Stimulated activated naive CD4-positive, alpha-beta T cell treated with Interleukin-2 at 50 U/mL for 16 hours (primary cell): ENCODE measurements around the gene CDK5.
"Not testable (repeated sequence)": the region's sequence is repeated elsewhere in the genome, so short reads cannot be mapped to it uniquely, and the experiment has no call there.

Source experiments
- DNase-seq: peaks from one replicate; lab custom pipeline; 2025; lab: John Stamatoyannopoulos, UW

Gene CDK5

DNA sequence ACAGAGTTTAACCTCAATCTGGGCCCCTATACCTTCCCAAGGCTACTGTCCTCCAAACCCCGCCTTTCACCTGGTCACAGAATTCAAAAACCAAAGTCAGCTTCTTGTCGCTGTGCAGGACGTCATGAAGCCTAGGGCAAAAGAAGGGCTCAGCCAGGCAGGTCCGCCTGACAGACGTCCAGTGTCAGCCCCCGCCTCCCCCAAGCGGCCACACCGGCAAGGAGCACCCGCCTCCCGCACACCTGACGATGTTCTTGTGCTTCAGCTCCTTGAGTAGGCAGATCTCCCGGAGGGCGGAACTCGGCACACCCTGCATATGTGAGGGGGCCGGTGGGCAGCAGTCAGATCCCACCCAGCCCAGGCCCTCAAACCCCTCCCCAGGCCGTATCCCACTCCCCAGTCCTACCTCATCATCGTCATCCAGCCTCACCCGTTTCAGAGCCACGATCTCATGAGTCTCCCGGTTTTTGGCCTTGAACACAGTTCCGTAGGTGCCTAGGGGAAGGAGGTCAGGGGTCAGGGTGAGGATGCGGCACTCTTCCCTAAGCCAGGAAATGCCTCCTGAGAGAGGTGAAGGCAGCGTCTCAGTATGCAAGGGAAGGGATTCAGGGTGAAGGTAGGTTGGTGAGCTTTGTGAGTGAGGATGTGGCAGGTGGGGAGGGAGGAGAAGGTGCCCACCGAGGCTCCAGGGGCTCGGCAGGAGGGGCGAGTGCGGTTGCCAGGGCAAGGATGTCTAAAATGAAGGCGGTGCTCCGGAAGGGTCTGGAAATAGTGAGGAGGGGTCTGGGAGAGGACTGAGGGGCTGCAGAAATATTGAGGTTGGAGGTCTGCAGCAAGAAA, 811 bp downstream of the CDK5 start:
- no peak for DNase-seq

DNA sequence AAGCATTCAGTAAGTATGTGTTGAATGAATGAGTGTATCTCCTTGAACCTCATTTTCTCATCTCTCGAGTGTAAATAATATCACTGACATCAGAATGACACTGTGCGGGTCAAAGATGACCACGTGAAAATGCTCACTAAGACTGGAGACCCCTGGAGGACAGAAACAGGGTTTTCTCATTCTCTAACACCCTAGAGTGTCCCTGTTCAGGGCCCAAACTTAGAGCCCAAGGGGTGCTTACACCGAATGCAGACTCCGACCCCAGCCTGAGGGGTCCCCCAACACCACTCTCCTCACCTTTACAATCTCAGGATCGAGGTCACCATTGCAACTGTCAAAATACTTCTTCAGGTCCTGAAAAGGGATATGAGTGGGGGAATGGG, 1.4 kb downstream of the CDK5 start:
- no peak for DNase-seq

DNA sequence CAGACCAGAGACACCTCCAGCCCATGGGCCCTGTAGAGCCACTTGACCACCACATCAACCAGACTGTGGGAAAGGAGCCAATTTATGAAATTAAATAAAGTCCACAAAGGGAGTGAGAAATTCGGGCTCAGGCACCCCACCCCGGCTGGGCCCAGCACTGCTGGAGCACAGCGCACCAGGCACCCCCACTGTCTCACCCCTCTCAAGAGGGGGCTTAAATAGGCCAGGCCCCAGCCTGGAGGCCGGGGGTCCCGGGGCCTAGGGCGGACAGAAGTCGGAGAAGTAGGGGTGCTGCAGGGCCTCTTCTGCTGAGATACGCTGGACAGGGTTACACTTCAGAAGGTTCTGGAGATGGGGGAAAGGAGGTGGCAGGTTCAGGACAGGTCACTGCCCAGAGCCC, 3.9 kb downstream of the CDK5 start:
- no peak for DNase-seq

DNA sequence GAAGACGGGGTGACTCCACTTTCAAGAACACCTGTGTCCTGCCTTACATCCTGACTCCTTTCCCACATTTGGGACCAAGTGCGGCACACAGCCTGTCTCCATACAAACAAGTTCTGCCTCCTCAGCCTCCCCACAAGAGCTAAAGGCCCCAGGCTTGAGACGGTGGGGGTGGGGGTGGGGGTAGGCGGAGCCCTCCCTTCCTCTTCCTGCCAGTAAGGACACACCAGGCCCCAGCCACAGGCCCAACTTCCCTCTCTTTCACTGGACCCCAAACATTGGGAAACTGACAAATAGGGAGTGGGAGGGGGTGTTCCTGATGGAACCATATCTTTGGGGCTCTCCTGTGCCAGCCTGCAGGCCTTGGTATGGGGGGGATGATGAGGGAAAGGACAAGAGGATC, 4.6 kb downstream of the CDK5 start:
- no peak for DNase-seq

DNA sequence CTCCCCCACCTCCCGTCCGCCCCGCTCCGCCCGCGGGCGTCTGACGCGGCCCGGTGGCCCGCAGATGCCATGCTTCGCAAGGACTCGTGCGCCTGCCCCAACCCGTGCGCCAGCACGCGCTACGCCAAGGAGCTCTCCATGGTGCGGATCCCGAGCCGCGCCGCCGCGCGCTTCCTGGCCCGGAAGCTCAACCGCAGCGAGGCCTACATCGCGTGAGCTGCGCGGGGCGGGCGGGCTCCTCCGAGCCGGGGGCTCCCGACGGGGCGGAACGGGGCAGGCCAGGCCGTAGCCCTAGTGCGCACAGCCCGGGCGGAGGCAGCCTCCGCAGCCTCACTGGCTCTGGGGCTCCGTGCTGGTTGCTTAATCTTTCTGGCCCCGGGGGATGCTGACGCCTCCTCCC, 6.6 kb downstream of the CDK5 start:
- DNase-seq: peak; percentile 25

DNA sequence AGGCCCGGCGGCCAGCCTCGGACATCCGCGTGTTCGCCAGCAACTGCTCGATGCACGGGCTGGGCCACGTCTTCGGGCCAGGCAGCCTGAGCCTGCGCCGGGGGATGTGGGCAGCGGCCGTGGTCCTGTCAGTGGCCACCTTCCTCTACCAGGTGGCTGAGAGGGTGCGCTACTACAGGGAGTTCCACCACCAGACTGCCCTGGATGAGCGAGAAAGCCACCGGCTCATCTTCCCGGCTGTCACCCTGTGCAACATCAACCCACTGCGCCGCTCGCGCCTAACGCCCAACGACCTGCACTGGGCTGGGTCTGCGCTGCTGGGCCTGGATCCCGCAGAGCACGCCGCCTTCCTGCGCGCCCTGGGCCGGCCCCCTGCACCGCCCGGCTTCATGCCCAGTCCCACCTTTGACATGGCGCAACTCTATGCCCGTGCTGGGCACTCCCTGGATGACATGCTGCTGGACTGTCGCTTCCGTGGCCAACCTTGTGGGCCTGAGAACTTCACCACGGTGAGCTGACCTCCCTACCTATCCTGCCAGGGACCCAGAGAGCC, 8.7 kb downstream of the CDK5 start:
- DNase-seq: no peak

DNA sequence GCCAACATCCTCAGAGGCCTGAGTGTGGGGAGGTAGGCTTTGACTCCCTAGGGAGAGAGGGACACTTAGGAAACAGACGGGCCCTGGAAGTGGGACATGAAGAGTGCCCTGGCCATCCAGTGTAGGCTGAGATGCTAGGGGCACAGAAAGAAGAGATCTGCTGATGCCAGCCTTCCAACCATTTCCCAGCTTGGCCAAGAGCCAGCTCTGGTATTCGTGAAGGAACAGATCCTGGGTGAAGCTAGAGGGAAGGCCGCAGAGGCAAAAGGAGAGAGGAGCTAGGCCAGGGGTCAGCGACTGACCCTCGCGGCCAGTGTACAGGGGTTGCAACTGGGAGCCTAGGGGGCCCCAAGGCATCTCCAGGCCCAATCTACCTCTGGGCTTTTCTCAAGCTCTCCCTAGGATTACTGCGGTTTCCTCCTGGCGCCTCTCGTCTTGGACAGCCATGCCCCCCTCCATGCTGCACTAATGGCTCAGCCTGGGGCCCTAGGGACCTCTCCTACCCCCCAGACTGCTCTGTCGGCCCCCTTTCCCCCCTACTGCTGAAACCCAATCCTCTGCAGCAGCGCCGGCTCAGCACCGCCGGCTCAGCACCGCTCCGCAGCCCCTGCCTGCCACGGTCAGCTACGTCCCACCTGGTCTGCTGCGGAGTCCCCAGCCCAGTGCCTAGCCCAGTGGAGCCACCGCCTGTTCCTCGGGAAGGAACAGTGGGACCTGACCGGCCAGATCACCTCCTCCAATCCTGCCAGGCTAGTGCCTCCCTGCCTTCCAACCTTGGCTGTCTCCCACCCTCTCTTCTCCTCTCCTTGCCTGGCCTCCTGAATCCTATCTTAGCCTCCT, 9.5 kb downstream of the CDK5 start, which contains the start of gene ASIC3:
ASIC3 (plus strand) TSS at position 556 of the 840 bp plus-strand sequence. CDS start 355 bp downstream, outside the sequence.
- DNase-seq: no peak

DNA sequence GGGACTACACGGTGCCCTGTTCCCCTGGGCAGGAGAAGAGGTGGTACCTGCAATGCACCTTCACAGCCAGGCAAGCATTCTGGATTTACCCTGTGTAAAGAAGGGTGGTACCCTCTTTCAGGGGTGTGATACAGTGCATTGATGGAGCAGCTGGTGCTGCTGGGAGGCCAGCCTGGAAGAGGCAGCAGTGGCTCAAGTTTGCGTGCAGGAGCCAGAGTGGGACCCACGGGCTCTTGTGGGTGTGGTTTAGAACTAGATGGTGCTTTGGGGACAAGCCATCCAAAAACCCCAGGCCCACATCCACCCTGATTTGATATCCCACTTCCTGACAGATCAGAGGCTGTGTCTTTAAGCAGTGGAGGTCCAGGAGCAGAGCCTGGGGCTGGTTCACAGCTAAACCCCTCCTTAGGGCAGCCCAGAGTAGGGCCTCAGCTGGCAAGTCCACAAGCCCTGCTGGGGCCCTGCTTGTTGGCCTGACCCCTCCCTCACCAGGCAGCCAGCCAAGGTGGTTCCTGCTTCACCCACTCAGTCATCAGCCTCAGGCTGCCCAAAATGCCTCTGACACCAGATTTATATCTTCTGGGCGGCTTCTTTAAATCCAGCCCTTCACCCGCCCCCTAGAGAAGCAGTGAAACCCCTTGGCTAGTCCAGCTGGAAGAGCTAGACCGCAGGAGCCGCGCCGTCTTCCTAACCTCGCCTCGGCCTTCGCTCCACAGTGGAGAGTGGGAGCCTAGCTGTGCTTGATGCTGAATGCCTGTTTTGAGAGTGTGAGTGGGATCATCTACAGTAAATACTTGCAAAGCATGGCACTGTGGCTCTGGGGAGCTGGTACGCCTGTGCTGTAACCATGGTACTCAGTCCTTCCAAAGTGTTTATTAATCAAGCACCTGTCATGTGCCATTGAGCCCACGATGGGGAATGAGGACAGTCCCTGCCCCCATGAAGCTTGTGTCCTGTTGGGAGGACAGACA, 10.8 kb downstream of the CDK5 start:
- DNase-seq: no peak

DNA sequence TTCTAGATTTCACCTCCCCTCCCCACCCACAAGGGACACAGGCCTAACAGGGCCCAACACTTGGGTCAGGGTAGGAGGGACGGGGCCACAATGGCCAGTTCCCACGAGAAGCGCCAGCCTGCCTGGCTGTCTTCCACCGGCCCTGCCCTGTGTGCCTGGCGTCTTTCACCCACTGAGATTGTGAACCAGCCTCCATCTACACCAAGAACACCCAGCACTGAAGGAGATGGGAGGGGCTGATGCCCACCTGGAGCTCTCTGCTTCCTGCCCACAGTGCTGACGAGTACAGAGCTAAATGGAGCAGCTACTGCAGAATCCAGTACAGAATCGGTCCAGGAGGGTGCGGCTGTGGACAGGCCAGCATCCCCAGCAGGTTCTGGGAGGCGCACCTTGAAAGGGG, 11.7 kb downstream of the CDK5 start:
- DNase-seq: no peak

DNA sequence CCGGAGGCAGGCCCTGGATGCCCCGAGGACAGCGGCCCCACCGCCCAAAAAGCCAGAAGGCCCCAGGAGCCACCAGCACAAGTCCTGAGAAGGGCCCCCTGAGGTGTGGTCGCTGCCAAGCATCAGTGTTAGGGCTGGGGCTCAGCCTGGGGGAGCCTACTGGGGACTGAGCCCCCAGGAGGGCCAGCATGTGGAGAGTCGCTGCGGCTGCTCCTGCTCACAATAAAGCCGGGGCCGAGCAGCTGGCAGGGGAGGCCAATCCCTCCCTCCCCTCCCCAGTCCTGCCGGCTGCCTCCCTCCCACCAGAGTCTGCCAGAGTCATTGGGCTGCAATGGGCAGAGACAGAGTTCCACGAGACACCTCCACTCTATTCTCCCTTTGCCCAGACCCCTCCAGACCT, 12.4 kb downstream of the CDK5 start:
- no peak for DNase-seq

DNA sequence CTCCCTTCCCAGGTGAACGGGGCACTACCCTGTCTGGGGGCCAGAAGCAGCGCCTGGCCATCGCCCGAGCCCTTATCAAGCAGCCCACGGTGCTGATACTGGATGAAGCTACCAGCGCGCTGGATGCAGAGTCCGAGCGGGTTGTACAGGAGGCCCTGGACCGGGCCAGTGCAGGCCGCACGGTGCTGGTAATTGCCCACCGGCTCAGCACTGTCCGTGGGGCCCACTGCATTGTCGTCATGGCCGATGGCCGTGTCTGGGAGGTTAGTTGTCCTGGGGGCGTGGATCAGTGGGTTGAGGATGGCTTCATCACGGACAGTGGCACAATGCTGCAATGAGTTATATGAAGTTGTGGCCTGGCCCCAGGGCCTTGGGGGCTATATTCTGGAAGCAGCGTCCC, 13.7 kb downstream of the CDK5 start:
- no peak for DNase-seq

DNA sequence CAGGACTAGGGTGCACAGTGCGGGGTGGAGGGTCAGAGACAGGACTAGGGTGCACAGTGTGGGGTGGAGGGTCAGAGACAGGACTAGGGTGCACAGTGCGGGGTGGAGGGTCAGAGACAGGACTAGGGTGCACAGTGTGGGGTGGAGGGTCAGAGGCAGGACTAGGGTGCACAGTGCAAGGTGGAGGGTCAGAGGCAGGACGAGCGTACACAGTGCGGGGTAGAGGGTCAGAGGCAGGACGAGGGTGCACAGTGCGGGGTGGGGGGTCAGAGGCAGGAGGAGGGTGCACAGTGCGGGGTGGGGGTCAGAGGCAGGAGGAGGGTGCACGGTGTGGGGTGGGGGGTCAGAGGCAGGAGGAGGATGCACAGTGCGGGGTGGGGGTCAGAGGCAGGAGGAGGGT, 14.2 kb downstream of the CDK5 start:
- not testable (repeated sequence) for DNase-seq

DNA sequence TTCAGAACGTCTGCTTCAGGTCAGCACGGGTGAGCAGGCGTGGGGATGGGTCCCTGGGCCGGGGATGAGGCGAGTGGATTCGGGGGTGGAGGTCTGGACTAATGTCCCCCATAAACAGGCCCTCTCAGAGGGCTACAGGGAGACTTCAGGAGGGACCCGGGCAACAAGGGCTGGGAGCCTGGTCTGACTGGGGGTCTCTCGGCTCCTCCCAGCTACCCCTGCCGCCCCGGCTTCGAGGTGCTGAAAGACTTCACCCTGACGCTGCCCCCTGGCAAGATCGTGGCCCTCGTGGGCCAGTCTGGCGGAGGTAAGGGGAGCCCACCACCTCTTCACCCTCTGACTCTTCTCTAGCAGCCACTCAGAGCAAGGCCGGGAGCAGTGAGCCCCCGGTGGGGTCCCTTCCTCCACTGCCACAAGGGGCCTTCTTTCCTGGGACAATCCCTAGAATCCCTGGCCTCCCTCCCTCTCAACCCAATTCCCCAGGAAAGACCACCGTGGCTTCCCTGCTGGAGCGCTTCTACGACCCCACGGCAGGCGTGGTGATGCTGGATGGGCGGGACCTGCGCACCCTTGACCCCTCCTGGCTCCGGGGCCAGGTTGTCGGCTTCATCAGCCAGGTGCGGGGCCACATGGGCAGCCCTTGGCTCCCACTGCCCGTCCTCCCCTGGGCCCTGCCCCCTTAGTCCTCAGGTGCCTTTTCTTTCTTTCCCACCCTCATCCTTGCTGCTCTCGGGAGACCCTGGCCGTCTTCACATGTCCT, 16.9 kb downstream of the CDK5 start:
- DNase-seq: no peak

DNA sequence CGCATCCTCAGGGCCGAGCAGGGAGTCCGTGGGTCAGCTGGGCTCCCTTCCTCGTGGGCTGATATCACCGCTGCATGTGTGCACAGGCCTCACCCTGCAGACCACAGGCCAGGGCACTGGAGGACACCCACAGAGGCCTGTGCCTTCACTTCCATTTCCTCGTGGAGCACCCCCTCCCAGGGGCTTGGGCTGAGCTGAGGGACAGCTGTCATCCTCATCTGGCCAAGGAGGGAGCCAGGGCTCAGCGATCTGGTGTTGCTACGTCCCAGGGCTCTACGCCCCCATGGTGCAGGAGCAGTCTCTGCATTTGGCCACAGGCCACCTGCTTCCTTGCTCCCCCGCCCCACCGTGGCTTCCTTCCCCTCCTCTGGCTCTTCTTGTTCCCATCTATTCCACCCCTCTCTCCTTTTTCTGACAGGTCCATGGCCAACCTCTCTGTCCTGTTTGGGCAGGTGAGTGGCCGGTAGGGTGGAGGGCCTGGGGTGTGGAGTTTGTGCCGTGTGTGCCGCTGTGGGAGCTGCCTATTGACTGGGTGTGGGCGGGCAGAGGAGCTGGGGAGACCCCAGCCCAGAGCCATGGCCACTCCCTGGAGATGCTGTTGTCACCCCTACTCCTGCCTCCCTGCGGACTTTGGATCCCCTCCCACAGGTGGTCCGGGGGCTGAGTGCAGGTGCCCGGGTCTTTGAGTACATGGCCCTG, 17.7 kb downstream of the CDK5 start:
- DNase-seq: no peak

DNA sequence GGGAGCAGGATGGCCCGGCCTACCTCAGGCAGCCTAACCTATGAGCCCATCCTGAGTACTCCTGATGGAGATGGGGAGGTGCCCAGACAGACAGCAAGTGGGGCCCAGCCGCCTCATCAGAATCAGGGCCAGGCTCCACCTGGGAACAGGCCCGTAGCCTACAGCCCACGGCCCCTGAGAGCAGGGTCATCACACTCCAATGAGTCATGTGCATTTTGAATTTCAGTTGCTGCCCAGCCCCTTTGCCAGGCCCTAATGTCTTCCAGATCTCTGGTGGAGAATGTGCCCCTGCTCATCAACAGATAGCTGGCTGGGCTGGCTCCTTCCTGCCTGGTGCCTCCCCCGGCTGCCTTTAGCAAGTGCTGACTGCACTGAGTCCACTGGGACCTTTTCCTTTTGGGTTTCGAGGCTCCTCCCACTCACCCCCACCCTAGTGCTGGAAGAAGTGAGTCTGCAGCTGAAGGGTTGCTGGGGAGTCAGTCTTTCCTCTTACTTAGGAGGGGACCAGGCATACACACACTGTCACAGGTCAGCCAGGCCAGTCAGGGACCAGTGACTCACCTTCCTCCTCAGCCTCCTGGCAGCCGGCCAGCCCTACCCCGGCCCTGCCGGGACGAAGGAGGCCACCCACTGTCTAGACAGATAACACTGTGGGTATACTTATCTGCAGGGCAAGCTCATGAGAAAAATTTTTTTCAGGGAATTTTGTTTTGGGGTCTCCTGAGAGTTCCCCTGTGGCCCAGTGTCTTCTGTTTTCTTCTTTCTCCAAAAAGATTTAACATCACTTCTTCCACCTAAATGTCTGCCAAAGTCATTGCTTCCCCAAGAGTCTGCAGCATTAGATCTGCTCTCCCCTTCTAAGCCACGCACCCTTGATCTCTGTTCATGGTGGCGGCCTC, 18.5 kb downstream of the CDK5 start:
- peak; percentile 77 for DNase-seq

DNA sequence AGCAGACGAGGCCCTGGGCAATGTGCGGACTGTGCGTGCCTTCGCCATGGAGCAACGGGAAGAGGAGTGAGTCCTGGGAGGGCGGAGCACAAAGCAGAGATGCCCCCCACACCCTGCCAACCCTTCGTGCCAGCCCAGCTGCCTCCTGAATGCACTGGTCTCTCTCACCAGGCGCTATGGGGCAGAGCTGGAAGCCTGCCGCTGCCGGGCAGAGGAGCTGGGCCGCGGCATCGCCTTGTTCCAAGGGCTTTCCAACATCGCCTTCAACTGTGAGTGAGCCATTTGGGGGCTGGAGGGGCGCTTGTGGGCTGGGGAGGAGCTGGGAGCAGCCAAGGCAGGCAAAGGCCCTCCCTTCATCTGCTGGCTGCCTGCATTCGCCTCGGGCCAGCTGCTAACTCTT, 21.8 kb downstream of the CDK5 start:
- DNase-seq: no peak

DNA sequence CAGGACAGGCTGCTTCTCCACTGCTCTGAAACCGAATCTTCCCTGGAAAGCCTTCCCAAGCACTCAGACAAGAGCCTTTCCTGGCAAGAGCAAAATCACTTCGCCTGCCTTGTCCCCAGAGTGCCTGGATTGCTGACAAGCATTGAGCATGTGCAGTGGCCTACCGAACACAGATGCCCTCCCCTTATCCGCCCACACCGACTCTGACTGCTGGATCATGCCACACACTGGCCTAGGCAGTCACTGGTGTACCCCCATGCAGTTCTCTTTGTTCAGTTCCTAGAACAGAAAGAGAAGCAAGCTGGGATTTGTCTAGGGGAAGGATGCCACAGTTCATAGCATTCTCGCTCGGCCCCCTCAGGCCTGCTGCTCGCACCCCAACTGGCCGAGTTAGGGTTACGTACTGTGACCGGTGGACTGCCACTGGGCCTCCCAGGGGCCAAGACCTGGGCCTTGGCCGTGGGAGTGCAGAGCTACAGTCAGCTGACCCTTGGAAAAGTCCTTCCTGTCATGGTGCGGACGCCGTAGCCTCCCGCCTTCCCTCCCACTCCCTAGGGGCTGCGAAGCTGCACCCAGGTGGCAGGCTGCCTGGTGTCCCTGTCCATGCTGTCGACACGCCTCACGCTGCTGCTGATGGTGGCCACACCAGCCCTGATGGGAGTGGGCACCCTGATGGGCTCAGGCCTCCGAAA, 22.5 kb downstream of the CDK5 start:
- DNase-seq: no peak

DNA sequence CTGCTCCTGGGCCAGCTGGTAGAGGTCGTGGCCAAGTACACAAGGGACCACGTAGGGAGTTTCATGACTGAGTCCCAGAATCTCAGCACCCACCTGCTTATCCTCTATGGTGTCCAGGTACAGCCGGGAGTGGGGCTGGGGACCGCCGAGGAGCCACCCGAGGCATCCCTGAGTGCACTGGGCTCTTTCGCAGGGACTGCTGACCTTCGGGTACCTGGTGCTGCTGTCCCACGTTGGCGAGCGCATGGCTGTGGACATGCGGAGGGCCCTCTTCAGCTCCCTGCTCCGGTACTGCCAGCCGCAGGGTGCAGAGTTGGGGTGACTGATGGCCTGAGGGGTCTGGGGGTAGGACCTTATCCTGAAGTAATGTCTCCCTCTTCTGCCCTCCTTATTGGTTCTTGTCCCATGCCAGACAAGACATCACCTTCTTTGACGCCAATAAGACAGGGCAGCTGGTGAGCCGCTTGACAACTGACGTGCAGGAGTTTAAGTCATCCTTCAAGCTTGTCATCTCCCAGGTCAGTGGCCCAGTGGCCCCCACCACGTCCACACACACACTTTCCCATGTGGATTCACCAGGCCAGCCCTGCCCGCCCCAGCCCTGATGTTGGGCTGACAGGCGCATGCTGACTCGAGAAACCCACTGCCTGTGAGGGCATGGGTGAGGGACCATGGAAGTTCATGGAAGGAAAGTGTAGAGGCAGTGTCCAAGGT, 23.2 kb downstream of the CDK5 start:
- DNase-seq: no peak
